Measurements from ENCODE around the gene ASB10. TPM values are rescaled to one million over a fixed set of nuclear protein-coding genes. Genes with fewer than 3 reads are reported as not detected.
A peak's percentile ranks its signal among the peaks of the same experiment; 100 is the strongest.

Gene ASB10
- polyA plus RNA-seq, 2 of the 4 experiments (the other 2 are of a cell fraction) = not detected

DNA sequence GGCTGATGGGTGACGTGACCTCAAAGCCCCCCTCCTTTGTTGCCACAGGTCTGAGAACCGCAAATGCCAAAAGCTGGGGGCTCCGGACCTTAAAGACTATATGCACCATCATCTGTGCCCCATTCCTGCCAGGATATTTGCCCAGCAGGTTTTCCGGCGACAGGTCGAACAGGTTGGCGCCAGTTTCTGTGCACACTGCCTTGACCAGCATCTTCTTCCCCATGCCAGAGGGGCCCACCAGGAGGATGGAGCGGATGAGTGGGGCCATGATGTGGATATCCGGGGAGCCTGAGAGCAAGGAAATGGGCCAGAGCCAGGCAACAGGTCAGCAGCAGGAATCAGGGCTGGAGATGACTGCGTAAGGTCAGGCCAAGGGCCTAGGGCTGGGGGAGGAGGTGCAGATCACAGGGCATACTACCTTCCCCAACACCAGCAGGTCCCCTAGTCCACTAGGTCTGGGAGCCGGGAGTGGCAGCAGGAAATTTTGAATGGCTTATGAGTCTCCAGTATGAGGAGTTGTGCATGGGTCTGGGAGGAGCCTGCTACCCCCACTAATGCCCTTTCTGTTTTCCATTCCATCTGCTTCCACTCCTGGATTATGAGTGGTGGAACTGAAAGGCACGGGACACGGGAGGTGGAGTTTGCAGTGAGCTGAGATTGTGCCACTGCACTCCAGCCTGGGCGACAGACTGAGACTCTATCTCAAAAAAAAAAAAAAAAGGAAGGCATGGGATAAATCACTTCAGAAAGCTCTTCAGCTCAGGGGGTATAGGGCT, 6.3 kb upstream of the ASB10 start:
- POLR2A ChIA-PET = no interaction called here
- Histone ChIP-seq H3K4me3 (no peak overlapping the region), H3K4me2 (no peak overlapping the region), H3K4me1 (no peaks in the 10 kb centered on the region), H3K9me3 (no peaks in the 10 kb centered on the region), H3K27ac (no peak overlapping the region)
- DNase-seq (ENCODE audit: low read depth in 1 of 2, low spot score in 1 of 2) = no peak
- CTCF ChIA-PET = interaction anchor here (1.4 kb wide), 1 partner anchor 69 kb away, joined by 4 read pairs; no protein-coding TSS in a partner anchor
- ATAC-seq = no peak
- FAIRE-seq = no peak
- 70% methylated on average over 13 of the region's 14 CpGs for WGBS (ENCODE audit: missing lambda C conversion rate)
- no peak for TF ChIP-seq HEYL (CRISPR knock-in tag; IDR thresholded peaks at IDR 0.05)

DNA sequence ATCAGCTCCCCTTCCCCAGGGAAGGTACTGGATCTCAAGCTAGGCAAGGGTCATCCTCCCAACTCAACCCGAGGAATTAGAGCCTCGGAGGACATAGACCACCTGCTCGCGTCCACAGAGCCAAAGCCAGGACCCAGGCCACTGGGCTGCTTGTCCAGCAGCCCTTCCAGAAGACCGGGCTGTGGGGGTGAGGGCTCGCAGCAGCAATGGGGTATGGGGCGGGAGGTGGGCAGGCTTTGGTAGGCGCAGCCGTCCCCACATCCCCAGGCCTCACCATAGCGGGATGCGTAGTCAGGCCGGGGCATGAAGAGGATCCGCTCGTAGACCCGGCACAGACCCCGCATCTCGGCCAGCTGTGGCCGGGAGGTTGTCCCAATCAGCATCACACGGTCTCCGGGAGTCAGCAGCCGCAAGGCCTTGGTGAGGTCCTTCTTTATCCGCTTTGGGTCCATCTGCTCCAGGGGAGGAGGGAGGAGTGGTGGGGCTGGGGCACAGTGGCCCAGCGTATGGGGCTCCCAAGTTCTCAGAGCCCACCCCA, 5.0 kb upstream of the ASB10 start:
- no peak overlapping the region for H3K27ac ChIP-seq
- H3K4me1 ChIP-seq = no peaks in the 10 kb centered on the region
- no peak overlapping the region for H3K4me3 ChIP-seq
- no peak overlapping the region for H3K4me2 ChIP-seq
- TF ChIP-seq RFX5 (IDR thresholded peaks at IDR 0.05) (no peak), TP53 (CRISPR knock-in tag; IDR thresholded peaks at IDR 0.05) (no peak), RARB (CRISPR knock-in tag; IDR thresholded peaks at IDR 0.05) (no peak), RCOR1 (IDR thresholded peaks at IDR 0.05; ENCODE audit: low read depth, low read length) (no peak), MAFK (IDR thresholded peaks at IDR 0.05; ENCODE audit: partially characterized antibody) (no peak), FOSB (CRISPR knock-in tag; IDR thresholded peaks at IDR 0.05) (no peak), ZFP36 (IDR thresholded peaks at IDR 0.05; ENCODE audit: borderline replicate concordance, partially characterized antibody) (no peak)
- WGBS (ENCODE audit: missing lambda C conversion rate) = 87% methylated on average over 20 of the region's 23 CpGs
- no peak for ATAC-seq
- no peak for DNase-seq (ENCODE audit: low read depth in 1 of 2, low spot score in 1 of 2)
- H3K9me3 ChIP-seq = no peaks in the 10 kb centered on the region
- FAIRE-seq = no peak
- POLR2A ChIA-PET = no interaction called here
- CTCF ChIA-PET = interaction anchor here (1.1 to 2.0 kb wide), 4 partner anchors 15 to 24 kb away, joined by 3 to 5 read pairs (median 4); partner anchors contain the start of gene GBX1

DNA sequence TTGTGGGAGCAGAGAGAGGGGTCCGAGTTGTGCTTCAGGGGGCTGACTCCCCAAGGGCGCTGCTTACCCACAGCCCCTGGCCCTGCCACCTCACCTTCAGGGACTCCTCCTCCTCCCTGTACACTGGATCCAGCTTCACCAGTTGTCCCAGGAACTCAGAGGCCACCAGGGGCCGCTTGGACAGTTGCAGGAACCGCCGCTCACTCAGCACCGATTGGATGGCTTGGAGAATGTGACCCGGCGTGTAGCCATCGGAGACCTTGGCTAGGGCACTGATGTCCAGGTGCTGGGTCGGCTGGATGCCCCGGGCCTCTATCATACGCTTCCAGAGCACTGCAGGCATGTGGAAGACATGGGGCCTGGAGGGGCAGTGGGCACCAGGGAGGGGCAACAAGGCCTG, 4.5 kb upstream of the ASB10 start:
- TF ChIP-seq HOXB13 (CRISPR knock-in tag; IDR thresholded peaks at IDR 0.05; ENCODE audit: low read depth) (no peak), RCOR1 (IDR thresholded peaks at IDR 0.05; ENCODE audit: low read depth, low read length) (no peak), TFCP2L1 (CRISPR knock-in tag; IDR thresholded peaks at IDR 0.05) (no peak), FOXS1 (CRISPR knock-in tag; IDR thresholded peaks at IDR 0.05) (no peak), HDAC2 (IDR thresholded peaks at IDR 0.05) (no peak), KDM5A (IDR thresholded peaks at IDR 0.05) (no peak), POLR2AphosphoS2 (conservative IDR thresholded peaks at IDR 0.05; ENCODE audit: low read length) (no peak), RNF2 (IDR thresholded peaks at IDR 0.05; ENCODE audit: borderline replicate concordance, low read depth) (no peak), FOSL2 (IDR thresholded peaks at IDR 0.05) (no peak), FOSL2 (CRISPR knock-in tag; IDR thresholded peaks at IDR 0.05) (no peak), NFE2L2 (conservative IDR thresholded peaks at IDR 0.05; ENCODE audit: low read length) (no peak), CTCF (IDR thresholded peaks at IDR 0.05) (no peak), CBX2 (IDR thresholded peaks at IDR 0.05; ENCODE audit: borderline replicate concordance, low read depth) (no peak)
- TF ChIP-seq, protein P1, sequence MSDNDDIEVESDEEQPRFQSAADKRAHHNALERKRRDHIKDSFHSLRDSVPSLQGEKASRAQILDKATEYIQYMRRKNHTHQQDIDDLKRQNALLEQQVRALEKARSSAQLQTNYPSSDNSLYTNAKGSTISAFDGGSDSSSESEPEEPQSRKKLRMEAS (IDR thresholded peaks at IDR 0.05) = no peak
- TF ChIP-seq, protein P2, sequence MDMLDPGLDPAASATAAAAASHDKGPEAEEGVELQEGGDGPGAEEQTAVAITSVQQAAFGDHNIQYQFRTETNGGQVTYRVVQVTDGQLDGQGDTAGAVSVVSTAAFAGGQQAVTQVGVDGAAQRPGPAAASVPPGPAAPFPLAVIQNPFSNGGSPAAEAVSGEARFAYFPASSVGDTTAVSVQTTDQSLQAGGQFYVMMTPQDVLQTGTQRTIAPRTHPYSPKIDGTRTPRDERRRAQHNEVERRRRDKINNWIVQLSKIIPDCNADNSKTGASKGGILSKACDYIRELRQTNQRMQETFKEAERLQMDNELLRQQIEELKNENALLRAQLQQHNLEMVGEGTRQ (IDR thresholded peaks at IDR 0.05) = no peak
- TF ChIP-seq, protein P3, sequence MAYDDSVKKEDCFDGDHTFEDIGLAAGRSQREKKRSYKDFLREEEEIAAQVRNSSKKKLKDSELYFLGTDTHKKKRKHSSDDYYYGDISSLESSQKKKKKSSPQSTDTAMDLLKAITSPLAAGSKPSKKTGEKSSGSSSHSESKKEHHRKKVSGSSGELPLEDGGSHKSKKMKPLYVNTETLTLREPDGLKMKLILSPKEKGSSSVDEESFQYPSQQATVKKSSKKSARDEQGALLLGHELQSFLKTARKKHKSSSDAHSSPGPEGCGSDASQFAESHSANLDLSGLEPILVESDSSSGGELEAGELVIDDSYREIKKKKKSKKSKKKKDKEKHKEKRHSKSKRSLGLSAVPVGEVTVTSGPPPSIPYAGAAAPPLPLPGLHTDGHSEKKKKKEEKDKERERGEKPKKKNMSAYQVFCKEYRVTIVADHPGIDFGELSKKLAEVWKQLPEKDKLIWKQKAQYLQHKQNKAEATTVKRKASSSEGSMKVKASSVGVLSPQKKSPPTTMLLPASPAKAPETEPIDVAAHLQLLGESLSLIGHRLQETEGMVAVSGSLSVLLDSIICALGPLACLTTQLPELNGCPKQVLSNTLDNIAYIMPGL (CRISPR knock-in tag; IDR thresholded peaks at IDR 0.05; ENCODE audit: borderline replicate concordance) = no peak
- WGBS (ENCODE audit: missing lambda C conversion rate) = 44% methylated on average over 8 of the region's 12 CpGs
- CTCF ChIA-PET = interaction anchor here (1.1 to 2.0 kb wide), 4 partner anchors 14 to 24 kb away, joined by 3 to 5 read pairs (median 4); partner anchors contain the start of gene GBX1

More for the DNA sequence above, 4.5 kb upstream of the ASB10 start:
- FAIRE-seq (no peak), ATAC-seq (peak in 1 of 2 experiments; percentile 64; a peak in 3 of 6 replicates), DNase-seq (ENCODE audit: low read depth in 1 of 2, low spot score in 1 of 2) (no peak)
- no peaks in the 10 kb centered on the region for H3K9me3 ChIP-seq
- H3K27ac ChIP-seq = no peak overlapping the region
- H3K4me2 ChIP-seq = no peak overlapping the region
- POLR2A ChIA-PET = no interaction called here
- H3K4me1 ChIP-seq = no peaks in the 10 kb centered on the region
- H3K4me3 ChIP-seq = no peak overlapping the region

Data from A549 (cell line).